IMR-90 (cell line): ENCODE data around the gene SRI. TPM values are rescaled to one million over a fixed set of nuclear protein-coding genes. Genes with fewer than 3 reads are reported as not detected.

Source experiments
- ATAC-seq: fragments of 200-7000 bp; cut with Tn5 transposase; 2 replicates; pipeline ENCODE4 v1.9.1; 2020; ENCODE audit warnings: low read depth, mild to moderate bottlenecking, moderate library complexity
- BruUV-seq: library from RNA; stranded (reverse); fragments of 400-500 nt; replicated peaks from 2 replicates; lab custom pipeline; 2021; lab: Mats Ljungman, UMichigan
- CTCF ChIA-PET: fragments of 300-600 bp; formaldehyde crosslinking; extraction: SDS; loops from one replicate; lab custom pipeline; 2021; ENCODE audit warnings: antibody characterized with exemption; lab: Yijun Ruan, JAX
- POLR2A ChIA-PET: fragments of 300-600 bp; sonication (Branson Sonifier 250); formaldehyde crosslinking; loops from one replicate; lab custom pipeline; 2022; ENCODE audit warnings: antibody characterized with exemption; ENCODE audit not compliant: unreplicated experiment; lab: Charles Lee
- DNase-seq: peaks from one replicate; pipeline ENCODE4 v3.0.0; 2013
- H2AFZ ChIP-seq: replicated peaks from 2 replicates; pipeline ENCODE3; 2013; ENCODE audit warnings: low read length, mild to moderate bottlenecking; ENCODE audit not compliant: poor library complexity
- H2AK5ac ChIP-seq: 2 replicates; pipeline ENCODE4 v1.6.1; 2013; ENCODE audit warnings: low read depth, low read length, inconsistent platforms
- H2AK9ac ChIP-seq: replicated peaks from 2 replicates; pipeline ENCODE3; 2013; ENCODE audit warnings: mild to moderate bottlenecking, low read depth, low read length, moderate library complexity; ENCODE audit not compliant: poor library complexity
- H2BK120ac ChIP-seq: 2 replicates; pipeline ENCODE4 v1.6.1; 2013; ENCODE audit warnings: low read depth, low read length, inconsistent platforms
- H2BK15ac ChIP-seq: 3 replicates; pipeline ENCODE4 v1.6.1; 2013; ENCODE audit warnings: low read depth, low read length, inconsistent platforms
- H2BK20ac ChIP-seq: 2 replicates; pipeline ENCODE4 v1.6.1; 2013; ENCODE audit warnings: low read depth, mild to moderate bottlenecking, inconsistent platforms, low read length, moderate library complexity
- H2BK5ac ChIP-seq: 2 replicates; pipeline ENCODE4 v1.6.1; 2013; ENCODE audit warnings: mild to moderate bottlenecking, low read depth, low read length, inconsistent platforms; ENCODE audit not compliant: poor library complexity, severe bottlenecking
- H3K14ac ChIP-seq: replicated peaks from 2 replicates; pipeline ENCODE4 v1.6.1; 2013; ENCODE audit warnings: low read depth, low read length, inconsistent platforms
- H3K18ac ChIP-seq: 2 replicates; pipeline ENCODE4 v1.6.1; 2013; ENCODE audit warnings: low read depth, low read length, control low read depth
- H3K23ac ChIP-seq: 2 replicates; pipeline ENCODE4 v1.6.1; 2013; ENCODE audit warnings: low read depth, low read length, inconsistent platforms
- H3K27ac ChIP-seq: 2 replicates; pipeline ENCODE4 v1.5.1; 2013; ENCODE audit warnings: mild to moderate bottlenecking, control low read depth, low read length; ENCODE audit not compliant: insufficient read depth
- H3K27me3 ChIP-seq: 2 replicates; pipeline ENCODE4 v1.6.1; 2013; ENCODE audit warnings: low read length; ENCODE audit not compliant: control insufficient read depth, insufficient read depth
- H3K36me3 ChIP-seq: 2 replicates; pipeline ENCODE4 v1.6.1; 2013; ENCODE audit warnings: low read length, mixed read lengths; ENCODE audit not compliant: control insufficient read depth, insufficient read depth
- H3K4ac ChIP-seq: 2 replicates; pipeline ENCODE4 v1.6.1; 2013; ENCODE audit warnings: low read depth, low read length, inconsistent platforms
- H3K4me1 ChIP-seq: 2 replicates; pipeline ENCODE4 v1.6.1; 2013; ENCODE audit warnings: low read length, mixed read lengths; ENCODE audit not compliant: control insufficient read depth, insufficient read depth
- H3K4me2 ChIP-seq: 2 replicates; pipeline ENCODE4 v1.6.1; 2013; ENCODE audit warnings: low read depth, mild to moderate bottlenecking, control low read depth, low read length, moderate library complexity
- H3K4me3 ChIP-seq: 2 replicates; pipeline ENCODE4 v1.5.1; 2013; ENCODE audit warnings: low read depth, mild to moderate bottlenecking, control low read depth, low read length, moderate library complexity; ENCODE audit not compliant: insufficient read depth
- H3K56ac ChIP-seq: 2 replicates; pipeline ENCODE4 v1.6.1; 2013; ENCODE audit warnings: low read length, inconsistent platforms; ENCODE audit not compliant: insufficient read depth; ENCODE audit errors: extremely low read depth
- H3K79me1 ChIP-seq, 2 experiments: 2 replicates each; pipeline ENCODE4 v1.6.1; 2013; ENCODE audit warnings: low read length in 2 of 2, inconsistent platforms in 1 of 2, low read depth in 1 of 2
- H3K9ac ChIP-seq: 2 replicates; pipeline ENCODE4 v1.6.1; 2013; ENCODE audit warnings: low read depth, low read length, control low read depth
- H3K9me1 ChIP-seq: 2 replicates; pipeline ENCODE4 v1.6.1; 2013; ENCODE audit warnings: low read length, inconsistent platforms; ENCODE audit not compliant: insufficient read depth
- H3K9me3 ChIP-seq: 2 replicates; pipeline ENCODE4 v1.6.1; 2013; ENCODE audit warnings: low read length; ENCODE audit not compliant: control insufficient read depth, insufficient read depth
- H4K20me1 ChIP-seq: 2 replicates; pipeline ENCODE4 v1.6.1; 2013; ENCODE audit warnings: low read length, inconsistent platforms; ENCODE audit not compliant: insufficient read depth
- H4K5ac ChIP-seq: 2 replicates; pipeline ENCODE4 v1.6.1; 2013; ENCODE audit warnings: mild to moderate bottlenecking, low read depth, low read length, control low read depth
- H4K8ac ChIP-seq, 2 experiments: 2 replicates each; pipeline ENCODE4 v1.6.1; 2013; ENCODE audit warnings: low read depth in 2 of 2, low read length in 2 of 2, control low read depth in 1 of 2, inconsistent platforms in 1 of 2
- H4K91ac ChIP-seq: 2 replicates; pipeline ENCODE4 v1.6.1; 2013; ENCODE audit warnings: low read depth, low read length, inconsistent platforms; ENCODE audit not compliant: insufficient read depth
- CHD1 ChIP-seq: IDR thresholded peaks from 2 replicates; pipeline ENCODE4 v1.6.1; 2012; ENCODE audit warnings: low read depth, low read length, improper control_type of control experiment
- NFE2L2 ChIP-seq: fragments of 150-350 bp; IDR thresholded peaks from 2 replicates; pipeline ENCODE4 v1.6.1; 2016; ENCODE audit warnings: low read depth, mild to moderate bottlenecking, low read length
- POLR2A ChIP-seq: IDR thresholded peaks from 2 replicates; pipeline ENCODE4 v1.6.1; 2012; ENCODE audit warnings: mild to moderate bottlenecking, low read depth, low read length
- RCOR1 ChIP-seq: IDR thresholded peaks from 2 replicates; pipeline ENCODE4 v1.6.1; 2012; ENCODE audit warnings: mild to moderate bottlenecking, low read length, improper control_type of control experiment; ENCODE audit not compliant: insufficient replicate concordance
- RFX5 ChIP-seq: IDR thresholded peaks from 2 replicates; pipeline ENCODE4 v1.8.0; 2012; ENCODE audit warnings: low read depth, mild to moderate bottlenecking, low read length, moderate library complexity
- WGBS, 2 experiments: methylation state at CpG; one replicate each; pipeline versions ENCODE4 v1.1.5 to v1.1.7; 2013; ENCODE audit warnings: missing lambda C conversion rate in 2 of 2; ENCODE audit not compliant: insufficient read length in 1 of 2; ENCODE audit errors: extremely low coverage in 2 of 2; 5-methylcytosine and 5-hydroxymethylcytosine counted together
- dilution Hi-C: fragments of 300-500 bp; cut with HindIII; formaldehyde crosslinking; loops from one replicate; pipeline ENCODE4 v1.14.3; 2018; ENCODE audit warnings: low sequenced_read_pairs; ENCODE audit not compliant: unreplicated experiment
- in situ Hi-C: fragments of 300-500 bp; cut with MboI; formaldehyde crosslinking; loops from 3 replicates; pipeline ENCODE4 v1.14.3; 2019; ENCODE audit warnings: low sequenced_read_pairs, inconsistent platforms, mixed read lengths
- intact Hi-C: fragments of 100-400 bp; cut with micrococcal nuclease; formaldehyde crosslinking; loops from 2 replicates; pipeline ENCODE4 v1.10.0; 2022
- polyA plus RNA-seq, 3 experiments: library from polyadenylated mRNA; depleted of rRNA; stranded (reverse); fragments of >200 nt; gene quantifications; 2 replicates each; pipeline ENCODE4 v1.2.3, GENCODE V29; 2012; ENCODE audit warnings: low replicate concordance in 1 of 3
- total RNA-seq: library from RNA; depleted of rRNA; stranded (reverse); fragments of >200 nt; gene quantifications from 2 replicates; pipeline ENCODE4 v1.2.3, GENCODE V29; 2012

Gene SRI
- total and polyA plus RNA-seq, 2 of the 4 experiments (the other 2 are of a cell fraction) = 83.3 to 115 TPM

- ATAC-seq (no peak), DNase-seq (no peak)
- Histone ChIP-seq H2BK120ac (no peak overlapping the region), H3K9me1 (no peaks in the 10 kb centered on the region), H3K4me1 (no peaks in the 10 kb centered on the region), H2AFZ (no peak overlapping the region), H3K27me3 (no peaks in the 10 kb centered on the region), H3K36me3 (no peaks in the 10 kb centered on the region), H3K4ac (no peak overlapping the region), H4K91ac (no peak overlapping the region), H2BK5ac (no peak overlapping the region), H3K4me2 (no peak overlapping the region), H2AK9ac (no peak overlapping the region), H3K9ac (no peak overlapping the region), H2AK5ac (no peak overlapping the region), H3K4me3 (no peak overlapping the region), H4K20me1 (no peaks in the 10 kb centered on the region), H2BK20ac (no peak overlapping the region), H3K14ac (no peak overlapping the region), H4K5ac (no peak overlapping the region), H3K79me1 (no peaks in the 10 kb centered on the region), H3K23ac (no peak overlapping the region), H3K18ac (no peak overlapping the region), H2BK15ac (no peak overlapping the region), H3K56ac (no peak overlapping the region), H3K27ac (no peak overlapping the region), H4K8ac (no peak overlapping the region), H3K9me3 (no peaks in the 10 kb centered on the region)
- WGBS, 2 experiments = no CpG with 5 or more reads among the region's 1 CpG
- in situ Hi-C loops = loop anchor here (25.0 kb wide), 1 partner anchor 1827 kb away; no protein-coding TSS in a partner anchor
- dilution Hi-C loops = no loop called here
- CTCF ChIA-PET = interaction anchor here (1.3 kb wide), 1 partner anchor 40 kb away, joined by 3 read pairs; no protein-coding TSS in a partner anchor
- intact Hi-C loops = no loop called here
- TF ChIP-seq RCOR1 (no peak), RFX5 (no peak), NFE2L2 (no peak), POLR2A (no peak), CHD1 (no peak)
- no TSS peak for BruUV-seq
- POLR2A ChIA-PET = no interaction called here
Observed at GRCh38 chr7:88260719-88261118, 40.9 kb upstream of the SRI start.
